HG03060 (cell line): Measurements from ENCODE around the gene AP1M1.
A peak's percentile ranks its signal among the peaks of the same experiment; 100 is the strongest.
"Not testable (repeated sequence)": the region's sequence is repeated elsewhere in the genome, so short reads cannot be mapped to it uniquely, and the experiment has no call there.

Source experiments
- ATAC-seq: cut with Tn5 transposase; IDR thresholded peaks from one replicate; pipeline ENCODE4 v1.9.1; 2021; ENCODE audit warnings: low read depth, moderate number of reproducible peaks; ENCODE audit not compliant: unreplicated experiment

Gene AP1M1

DNA sequence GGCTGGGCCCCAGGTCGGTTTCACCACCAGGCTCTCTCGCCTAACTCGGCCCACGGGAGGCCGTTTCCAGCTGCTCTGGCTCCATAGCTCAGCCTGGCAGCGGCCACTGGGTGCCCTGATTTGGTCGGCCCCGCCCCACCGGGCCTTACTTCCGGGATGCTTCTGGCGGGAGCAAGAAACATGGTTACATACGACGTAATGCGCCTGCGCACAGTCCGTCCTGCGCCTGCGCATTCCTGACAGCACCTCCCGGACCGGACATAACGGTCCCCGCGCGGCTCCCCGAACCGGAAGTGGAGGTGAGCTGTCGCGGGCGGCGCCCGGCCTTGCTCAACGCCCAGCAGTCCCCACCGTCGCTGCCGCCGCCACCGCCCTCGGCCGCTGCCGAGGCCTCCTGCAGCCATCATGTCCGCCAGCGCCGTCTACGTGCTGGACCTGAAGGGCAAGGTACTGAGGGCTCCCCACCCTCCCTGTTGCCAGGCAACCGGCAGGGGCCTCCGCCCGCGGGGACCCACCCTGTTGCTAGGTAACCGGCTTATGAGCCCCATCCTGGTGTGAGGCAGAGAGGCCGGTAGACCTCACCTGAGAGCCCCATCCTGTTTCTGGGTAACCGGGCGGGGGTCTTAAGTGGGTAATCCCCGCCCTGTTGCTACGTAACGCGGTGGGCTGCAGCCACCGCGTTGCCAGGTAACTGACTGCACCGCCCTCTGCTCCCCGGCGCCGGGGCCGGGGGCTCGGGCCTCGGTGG, at the start of gene AP1M1:
AP1M1 (plus strand) TSS at position 290 of the 748 bp plus-strand sequence; CDS start at position 406, 116 bp downstream.
- ATAC-seq = peak; percentile 80

DNA sequence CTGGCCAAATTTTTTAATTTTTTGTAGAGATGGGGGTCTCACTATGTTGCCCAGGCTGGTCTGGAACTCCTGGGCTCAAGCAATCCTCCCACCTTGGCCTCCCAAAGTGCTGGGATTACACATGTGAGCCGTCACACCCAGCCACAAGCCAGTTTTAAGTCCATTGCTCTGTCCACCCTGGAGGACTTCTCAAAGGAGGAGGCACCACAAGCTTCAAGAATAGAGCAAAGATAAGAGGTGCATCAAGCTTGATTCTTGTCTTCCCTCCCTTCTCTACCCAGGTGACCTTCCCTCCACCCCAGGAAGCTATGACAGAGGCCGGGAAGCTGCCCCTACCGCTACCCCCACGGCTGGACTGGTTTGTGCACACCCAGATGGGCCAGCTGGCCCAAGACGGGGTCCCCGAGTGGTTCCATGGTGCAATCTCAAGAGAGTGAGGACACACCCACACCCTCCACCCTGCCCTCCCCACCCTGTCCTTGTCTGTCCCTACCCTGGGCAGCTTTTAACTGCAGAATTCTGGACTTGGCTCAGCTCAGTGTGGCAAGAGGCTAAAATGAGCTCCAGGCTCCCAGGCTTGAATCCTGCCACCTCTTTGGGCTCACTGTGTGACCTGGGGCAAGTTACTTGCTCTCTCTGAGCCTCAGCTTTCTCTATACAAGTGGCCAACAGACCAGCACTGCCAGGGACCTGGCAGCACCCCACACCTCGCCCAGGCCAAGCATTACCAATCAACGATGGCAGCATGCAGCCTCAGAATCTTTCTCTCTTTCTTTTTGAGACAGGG, 49.1 kb upstream of the AP1M1 start:
- ATAC-seq = no peak

DNA sequence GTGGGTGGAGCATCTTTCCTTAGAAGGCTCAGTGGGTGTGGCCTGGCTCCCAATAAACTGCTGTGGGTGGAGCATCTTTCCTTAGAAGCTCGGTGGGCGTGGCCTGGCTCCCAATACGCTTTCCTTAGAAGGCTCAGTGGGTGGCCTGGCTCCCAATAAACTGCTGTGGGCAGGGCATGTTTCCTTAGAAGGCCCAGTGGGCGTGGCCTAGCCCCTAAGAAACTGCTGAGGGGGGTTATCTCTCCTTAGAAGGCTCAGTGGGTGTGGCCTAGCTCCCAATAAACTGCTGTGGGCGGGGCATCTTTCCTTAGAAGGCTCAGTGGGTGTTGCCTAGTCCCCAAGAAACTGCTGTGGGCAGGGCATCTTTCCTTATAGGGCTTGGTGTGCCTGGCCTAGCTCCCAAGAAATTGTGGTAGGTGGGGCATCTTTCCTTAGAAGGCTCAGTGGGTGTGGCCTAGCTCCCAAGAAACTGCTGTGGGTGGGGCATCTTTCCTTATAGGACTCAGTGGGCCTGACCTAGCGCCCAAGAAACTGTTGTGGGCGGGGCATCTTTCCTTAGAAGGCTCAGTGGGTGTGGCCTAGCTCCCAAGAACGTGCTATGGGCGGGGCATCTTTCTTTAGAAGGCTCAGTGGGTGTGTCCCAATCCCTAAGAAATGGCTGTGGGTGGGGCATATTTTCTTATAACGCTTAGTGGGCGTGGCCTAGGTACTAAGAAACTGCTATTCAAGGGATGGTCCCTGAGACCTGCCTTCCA, 44.0 kb upstream of the AP1M1 start:
- ATAC-seq = no peak

DNA sequence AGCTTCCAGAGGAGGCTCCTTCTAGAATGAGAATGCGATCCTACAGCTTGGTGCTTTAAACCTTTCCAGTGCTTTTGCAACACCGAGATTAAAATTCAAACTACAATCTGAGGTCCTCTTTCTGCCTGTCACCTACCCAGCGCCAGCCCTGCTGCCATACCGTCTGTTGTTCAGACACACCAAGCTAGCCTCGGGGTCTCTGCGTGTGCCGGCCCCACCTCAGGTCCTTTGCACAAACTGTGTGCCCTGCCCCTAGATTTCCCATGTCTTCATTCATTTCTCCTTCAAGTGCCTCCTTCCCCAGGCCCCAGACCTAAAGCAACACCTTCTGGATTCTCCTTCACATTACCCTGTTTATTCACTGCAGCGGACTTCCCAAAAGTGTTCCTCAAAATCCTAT, 43.2 kb upstream of the AP1M1 start:
- no peak for ATAC-seq

DNA sequence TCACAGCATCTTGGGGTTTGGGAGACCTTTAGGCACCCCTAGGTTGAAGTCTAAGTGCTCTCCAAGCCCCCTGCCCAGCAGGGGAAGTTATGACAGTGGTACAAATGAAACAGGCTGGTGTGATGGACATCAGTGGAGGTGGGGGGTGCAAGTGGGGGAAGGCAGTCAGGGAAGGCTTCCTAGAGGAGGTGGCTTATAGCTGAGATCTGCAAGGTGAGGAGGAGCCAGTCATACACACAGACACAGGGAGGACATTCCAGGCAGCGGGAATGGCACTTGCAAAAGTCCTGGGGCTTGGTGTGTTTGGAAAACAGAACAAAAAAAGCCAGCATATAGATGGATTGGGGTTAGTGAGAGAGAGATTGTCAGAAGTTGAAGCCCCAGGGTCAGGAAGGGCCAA, 42.6 kb upstream of the AP1M1 start:
- ATAC-seq = no peak

DNA sequence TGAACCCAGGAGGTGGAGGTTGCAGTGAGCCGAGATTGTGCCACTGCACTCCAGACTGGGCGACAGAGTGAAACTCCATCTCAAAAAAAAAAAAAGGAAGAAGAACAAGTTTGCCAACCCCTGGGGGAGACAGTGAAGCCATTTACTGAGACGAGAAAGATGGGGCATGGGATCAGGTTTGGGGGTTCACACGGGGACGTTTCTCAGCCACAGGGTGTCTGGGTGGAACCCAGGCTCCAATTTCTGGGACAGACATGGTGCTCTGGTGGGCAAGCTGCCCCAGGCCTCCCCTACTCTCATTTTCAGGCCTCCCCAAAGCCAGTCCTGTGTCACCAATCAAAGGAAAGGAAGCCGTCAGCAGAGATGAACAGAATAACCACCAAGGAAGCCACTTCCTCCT, 40.8 kb upstream of the AP1M1 start:
- no peak for ATAC-seq

DNA sequence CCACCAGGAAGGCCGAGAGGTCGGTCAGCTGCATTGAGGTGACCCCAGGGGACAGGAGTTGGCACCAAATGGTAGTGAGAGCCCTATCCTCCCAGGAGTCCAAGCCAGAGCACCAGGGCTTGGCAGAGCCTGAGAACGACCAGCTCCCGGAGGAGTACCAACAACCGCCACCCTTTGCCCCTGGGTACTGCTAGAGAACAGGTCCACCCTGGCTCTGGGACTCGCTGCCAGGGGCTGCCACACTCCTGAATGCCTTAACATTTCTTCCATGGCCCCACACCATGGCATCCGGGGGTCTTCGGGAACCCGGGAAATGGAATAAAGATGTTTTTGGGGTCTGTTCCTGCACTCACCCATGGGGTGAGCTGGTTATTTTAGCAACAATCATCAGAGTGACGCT, 40.1 kb upstream of the AP1M1 start:
- ATAC-seq = no peak

DNA sequence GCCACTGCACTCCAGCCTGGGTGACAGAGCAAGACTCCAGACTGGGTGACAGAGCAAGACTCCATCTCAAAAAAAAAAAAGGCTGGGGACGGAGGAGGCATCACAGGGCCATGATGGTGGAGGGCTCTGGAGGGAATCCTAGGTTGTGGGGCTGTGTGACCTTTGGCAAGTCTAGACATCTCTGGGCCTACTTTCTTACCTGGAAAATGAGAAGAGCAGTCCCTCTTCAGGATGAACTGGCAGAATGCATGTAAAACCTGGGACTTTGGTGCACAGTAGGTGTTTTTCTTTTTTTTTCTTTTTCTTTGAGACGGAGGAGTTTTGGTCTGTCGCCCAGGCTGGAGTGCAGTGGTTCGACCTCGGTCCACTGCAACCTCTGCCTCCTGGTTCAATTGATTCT, 38.1 kb upstream of the AP1M1 start:
- no peak for ATAC-seq

DNA sequence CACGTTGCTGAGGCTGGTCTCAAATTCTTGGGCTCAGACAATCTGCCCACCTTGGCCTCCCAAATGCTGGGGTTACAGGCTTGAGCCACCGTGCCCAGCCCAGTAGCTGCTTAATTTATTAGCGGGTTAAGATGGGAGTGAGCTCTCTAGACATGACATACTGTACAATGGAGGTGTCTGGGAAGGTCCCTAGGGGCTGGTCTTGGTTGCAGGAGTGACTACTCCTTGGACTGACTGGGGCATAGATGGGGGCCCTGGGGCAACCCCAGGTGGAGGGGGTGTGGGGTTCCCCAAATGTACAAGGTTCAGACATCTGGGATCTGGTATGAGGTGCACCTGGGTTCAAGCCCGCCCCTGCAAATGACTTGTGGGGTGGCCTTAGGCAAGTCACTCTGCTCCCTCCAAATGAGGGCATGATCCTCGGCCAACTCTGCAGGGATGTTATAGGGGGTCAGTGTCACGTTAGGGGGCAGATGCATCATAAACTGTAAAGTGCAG, 37.2 kb upstream of the AP1M1 start:
- no peak for ATAC-seq

DNA sequence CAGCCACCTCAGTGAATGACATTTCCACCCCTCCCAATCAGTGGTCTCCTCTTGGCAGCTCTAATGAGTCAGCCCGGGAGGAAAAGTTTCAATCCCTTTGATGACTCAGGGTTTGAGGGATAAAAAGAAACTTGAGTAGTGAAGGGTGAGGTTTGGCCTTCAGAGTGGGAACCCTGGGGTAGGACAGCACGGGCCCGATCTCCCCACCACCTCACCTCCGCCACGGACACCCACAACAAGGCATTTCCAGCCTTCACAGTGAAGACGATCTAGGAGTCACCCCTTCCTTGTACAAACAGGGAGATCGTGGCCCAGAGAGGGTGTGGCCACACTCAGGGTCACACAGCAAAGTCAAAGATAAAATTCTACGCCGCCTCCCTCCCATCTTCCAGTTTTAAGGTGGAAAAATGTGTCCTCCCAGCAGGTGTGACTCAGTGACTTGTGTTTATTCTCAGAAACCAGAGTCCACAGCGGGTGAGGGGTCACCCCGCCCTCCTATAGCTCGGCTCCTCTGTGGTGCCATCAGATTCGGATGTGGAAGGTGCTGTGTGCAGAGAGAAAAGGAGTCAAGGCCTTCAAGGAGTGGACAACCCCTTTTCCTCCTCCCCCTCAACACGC, 36.7 kb upstream of the AP1M1 start:
- no peak for ATAC-seq

DNA sequence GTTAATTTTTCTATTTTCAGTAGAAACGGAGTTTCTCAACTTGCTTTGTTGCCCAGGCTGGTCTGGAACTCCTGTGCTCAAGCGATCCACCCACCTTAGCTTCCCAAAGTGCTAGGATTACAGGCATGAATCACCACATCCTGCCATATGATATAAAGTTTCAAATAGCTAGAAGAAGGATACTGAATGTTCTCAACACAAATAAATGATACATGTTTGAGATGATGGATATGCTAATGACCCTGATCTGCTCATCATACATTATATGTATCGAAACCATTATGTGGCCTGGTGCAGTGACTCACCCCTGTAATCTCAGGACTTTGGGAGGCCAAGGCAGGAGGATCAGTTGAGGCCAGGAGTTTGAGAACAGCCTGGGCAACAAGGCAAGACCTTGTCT, 35.9 kb upstream of the AP1M1 start:
- ATAC-seq = no peak

DNA sequence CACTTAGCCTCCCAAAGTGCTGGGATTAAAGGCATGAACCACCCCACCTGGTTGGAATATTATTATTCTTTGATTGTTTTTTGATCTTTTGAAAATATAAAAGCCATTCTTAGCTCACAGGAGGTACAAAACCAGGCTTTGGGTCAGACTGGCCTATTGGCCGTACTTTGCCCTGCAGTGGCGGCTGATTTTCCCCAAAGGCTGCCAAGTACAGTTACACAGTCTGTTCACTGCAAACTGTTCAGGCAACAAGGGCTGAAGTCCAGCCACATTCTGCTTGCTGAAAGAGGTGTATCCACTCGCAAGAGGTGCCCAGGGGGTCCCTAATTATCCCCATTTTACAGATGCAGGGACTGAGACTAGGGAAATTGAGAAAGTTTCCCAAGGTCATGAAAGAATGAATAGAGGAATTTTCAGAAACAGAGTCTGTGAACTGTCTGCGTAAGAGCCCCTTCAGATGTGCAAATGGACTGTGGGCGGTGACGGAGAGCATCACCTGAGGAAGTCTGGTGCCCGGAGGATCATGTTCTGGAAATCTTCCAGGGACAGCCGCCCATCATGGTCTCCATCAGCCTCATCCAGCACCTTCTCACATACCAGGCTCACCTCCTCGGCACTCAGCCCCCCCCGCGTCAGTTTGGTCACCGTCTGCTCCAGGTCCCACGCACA, 33.4 kb upstream of the AP1M1 start:
- no peak for ATAC-seq

DNA sequence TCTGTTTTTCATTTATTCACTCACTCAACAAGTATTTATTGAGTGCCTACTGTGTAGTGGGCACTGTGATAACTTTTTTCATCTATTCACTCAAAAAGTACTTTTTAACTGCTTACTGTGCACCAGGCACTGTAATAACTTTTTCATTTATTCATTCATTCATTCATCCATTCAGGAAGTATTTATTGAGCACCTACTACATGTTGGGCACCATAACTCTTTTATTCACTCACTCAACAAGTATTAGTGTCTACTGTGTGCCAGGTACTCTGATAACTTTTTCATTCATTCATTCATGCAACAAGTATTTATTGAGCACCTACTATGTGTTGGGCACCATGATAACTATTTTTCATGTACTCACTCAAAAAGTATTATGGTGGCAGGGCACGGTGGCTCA, 31.3 kb upstream of the AP1M1 start:
- no peak for ATAC-seq

DNA sequence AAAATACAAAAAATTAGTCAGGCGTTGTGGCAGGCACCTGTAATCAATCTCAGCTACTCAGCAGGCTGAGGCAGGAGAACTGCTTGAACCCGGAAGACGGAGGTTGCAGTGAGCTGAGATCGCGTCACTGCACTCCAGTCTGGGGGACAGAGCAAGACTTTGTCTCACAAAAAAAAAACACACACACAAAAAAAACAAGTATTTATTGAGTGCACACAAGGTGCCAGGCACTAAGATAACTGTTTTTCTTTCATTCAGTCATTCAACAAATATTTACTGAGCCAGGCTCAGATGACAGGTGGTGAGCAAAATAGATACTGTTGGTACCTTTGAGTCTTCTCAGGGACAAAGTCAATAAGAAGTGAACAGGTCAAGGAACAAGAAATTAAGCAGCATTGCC, 30.7 kb upstream of the AP1M1 start:
- no peak for ATAC-seq

DNA sequence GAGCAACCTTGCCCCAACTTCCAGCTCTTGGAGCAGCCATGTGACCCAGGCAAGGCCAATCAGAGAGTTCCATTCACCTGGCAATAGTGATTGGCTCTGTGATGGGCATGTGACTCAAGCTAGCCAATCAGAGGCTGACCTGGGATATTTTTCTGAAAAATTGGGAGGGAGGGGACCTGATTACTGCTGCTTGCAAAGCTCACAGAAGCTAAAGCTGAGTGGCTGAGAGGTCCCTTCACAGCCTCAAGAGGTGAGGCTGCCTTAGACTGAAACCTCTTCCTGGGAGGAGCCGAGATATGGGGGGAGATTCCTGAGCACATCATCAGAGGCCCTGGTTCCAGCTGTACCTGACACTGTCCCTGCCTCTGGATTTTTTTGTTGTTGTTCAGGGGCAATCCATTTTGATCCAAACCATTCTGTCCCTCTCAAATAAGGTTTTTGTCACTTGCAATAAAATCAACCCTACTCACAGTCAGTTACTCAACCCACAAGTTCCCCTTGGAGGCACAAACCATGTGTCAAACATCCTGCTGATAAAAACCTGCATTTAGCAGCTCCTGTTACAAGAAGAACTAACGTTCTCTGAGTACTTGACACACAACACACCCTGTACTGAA, 29.1 kb upstream of the AP1M1 start:
- ATAC-seq = no peak

DNA sequence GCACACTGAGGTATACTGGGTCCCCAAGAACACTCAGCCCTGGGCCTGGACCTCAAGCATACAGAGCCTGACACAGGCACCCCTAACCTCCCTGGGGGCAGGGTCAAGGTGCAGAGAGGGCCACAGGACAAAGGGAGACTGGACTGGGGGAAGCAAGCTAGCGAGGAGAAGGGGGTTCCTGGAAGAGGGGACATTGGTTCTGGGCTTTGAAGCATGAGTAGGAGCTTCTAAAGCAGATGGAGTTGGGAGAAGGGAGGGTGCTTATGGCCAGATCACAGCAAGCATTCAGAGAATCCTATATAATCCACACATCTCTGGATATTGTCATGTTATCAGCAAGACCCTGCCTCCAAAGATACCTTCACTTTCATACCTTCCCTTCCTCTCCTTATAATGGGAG, 27.6 kb upstream of the AP1M1 start:
- no peak for ATAC-seq

DNA sequence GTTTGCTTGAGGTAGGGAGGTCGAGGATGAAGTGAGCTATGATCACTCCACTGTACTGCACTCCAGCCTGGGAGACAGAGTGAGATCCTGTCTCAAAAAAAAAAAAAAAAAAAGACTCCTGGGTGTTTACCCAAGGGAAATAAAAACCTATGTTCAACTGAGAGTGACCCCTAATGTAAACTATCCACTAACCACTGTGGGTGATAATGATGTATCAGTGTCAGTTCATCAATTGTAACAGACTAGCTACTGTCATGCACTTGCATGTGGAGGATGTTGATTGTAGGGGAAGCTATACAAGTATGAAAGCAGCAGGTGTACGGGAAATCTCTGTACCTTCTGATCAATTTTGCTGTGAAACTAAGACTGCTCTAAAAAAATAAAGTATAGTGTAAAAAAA, 21.8 kb upstream of the AP1M1 start:
- ATAC-seq = no peak

DNA sequence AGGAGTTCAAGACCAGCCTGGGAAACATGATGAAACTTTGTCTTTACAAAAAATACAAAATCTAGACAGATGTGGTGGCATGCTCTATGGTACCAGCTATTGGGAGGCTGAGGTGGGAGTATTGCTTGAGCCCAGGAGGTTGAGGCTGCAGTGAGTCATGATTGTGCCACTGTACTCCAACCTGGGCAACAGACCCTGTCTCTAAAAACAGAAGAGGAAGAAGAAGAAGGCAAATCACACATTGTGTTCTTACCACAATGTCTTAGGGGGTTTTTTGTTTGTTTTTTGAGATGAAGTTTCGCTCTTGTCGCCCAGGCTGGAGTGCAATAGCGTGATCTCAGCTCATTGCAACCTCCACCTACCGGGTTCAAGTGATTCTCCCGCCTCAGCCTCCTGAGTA, 18.8 kb upstream of the AP1M1 start:
- ATAC-seq = not testable (repeated sequence)

DNA sequence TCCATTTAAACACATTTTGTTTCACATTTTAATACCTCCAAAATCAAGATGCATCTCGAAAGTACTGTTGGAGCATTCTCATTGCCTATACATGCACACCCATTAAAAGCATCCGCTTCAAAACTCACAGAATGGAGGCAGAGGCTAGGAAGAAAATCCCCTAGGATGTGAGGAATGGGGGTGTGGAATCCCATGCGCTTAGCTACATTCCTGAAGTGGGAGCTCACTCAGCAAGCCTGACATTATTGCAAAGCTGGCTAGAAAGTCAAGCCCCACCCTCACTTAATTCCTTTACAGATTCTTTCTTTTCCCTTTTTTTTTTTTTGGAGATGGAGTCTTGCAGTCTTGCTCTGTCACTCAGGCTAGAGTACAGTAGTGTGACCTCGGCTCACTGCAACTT, 17.1 kb upstream of the AP1M1 start:
- no peak for ATAC-seq

DNA sequence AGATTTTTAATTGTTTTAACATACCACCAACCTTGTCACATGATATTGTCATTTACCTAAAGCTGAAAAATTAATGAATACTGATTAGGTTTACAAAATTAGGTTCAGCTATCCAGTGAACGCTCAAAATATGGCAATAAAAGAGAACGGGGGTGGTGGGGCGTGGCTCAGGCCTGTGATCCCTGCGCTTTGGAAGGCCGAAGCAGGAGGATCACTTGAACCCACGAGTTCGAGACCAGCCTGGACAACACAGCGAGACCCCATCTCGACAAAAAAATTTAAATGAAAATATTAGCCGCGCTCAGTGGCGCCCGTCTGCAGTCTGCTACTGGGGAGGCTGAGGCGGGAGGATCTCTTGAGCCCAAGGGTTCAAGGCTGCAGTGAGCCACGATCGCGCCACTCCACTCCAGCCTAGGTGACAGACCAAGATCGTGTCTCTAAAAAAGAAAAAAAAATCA, 13.0 kb upstream of the AP1M1 start:
- no peak for ATAC-seq
